GM21825 (cell line): ENCODE measurements around the gene BICC1.

Experiments
- ATAC-seq: cut with Tn5 transposase; IDR thresholded peaks from one replicate; pipeline ENCODE4 v1.9.1; 2021; ENCODE audit warnings: mild to moderate bottlenecking, moderate library complexity; ENCODE audit not compliant: unreplicated experiment

BICC1 gene

GRCh38 chr10:58817201-58817846 lies 304.7 kb downstream of the BICC1 start:
- no peak for ATAC-seq

GRCh38 chr10:58818900-58819299 lies 306.2 kb downstream of the BICC1 start:
- ATAC-seq = no peak

- ATAC-seq = no peak
Observed at GRCh38 chr10:58820386-58820785, 307.7 kb downstream of the BICC1 start.

GRCh38 chr10:58820861-58821751 lies 308.4 kb downstream of the BICC1 start:
- no peak for ATAC-seq

- ATAC-seq = no peak
Observed at GRCh38 chr10:58821752-58822056, 309.0 kb downstream of the BICC1 start.

- no peak for ATAC-seq
Observed at GRCh38 chr10:58823983-58824382, 311.3 kb downstream of the BICC1 start.

GRCh38 chr10:58824396-58824795 lies 311.7 kb downstream of the BICC1 start:
- ATAC-seq = no peak

- ATAC-seq = no peak
Observed at GRCh38 chr10:58826694-58827093, 314.0 kb downstream of the BICC1 start.

GRCh38 chr10:58827381-58827780 lies 314.7 kb downstream of the BICC1 start:
- ATAC-seq = no peak

- no peak for ATAC-seq
Observed at GRCh38 chr10:58829839-58830238, 317.2 kb downstream of the BICC1 start.

- ATAC-seq = no peak
Observed at GRCh38 chr10:58830697-58831096, 318.0 kb downstream of the BICC1 start.

GRCh38 chr10:58833771-58834561 lies 321.3 kb downstream of the BICC1 start:
- no peak for ATAC-seq

GRCh38 chr10:58836176-58836700 lies 323.6 kb downstream of the BICC1 start:
- no peak for ATAC-seq

- ATAC-seq = no peak
Observed at GRCh38 chr10:58836991-58837575, 324.4 kb downstream of the BICC1 start.

- ATAC-seq = no peak
Observed at GRCh38 chr10:58837826-58838225, 325.2 kb downstream of the BICC1 start.

GRCh38 chr10:58838561-58839208 lies 326.0 kb downstream of the BICC1 start:
- no peak for ATAC-seq

GRCh38 chr10:58839771-58840170 lies 327.1 kb downstream of the BICC1 start:
- no peak for ATAC-seq

- no peak for ATAC-seq
Observed at GRCh38 chr10:58840840-58841435, 328.3 kb downstream of the BICC1 start.

- no peak for ATAC-seq
Observed at GRCh38 chr10:58842860-58843376, 330.2 kb downstream of the BICC1 start.

GRCh38 chr10:58843760-58844159 lies 331.1 kb downstream of the BICC1 start:
- ATAC-seq = no peak
